HepG2 (cell line): ENCODE results near the gene HTR1D. TPM values are rescaled to one million over a fixed set of nuclear protein-coding genes. Genes with fewer than 3 reads are reported as not detected.

Source experiments
- GPBP1L1 ChIP-seq: sonication (generic); formaldehyde crosslinking; IDR thresholded peaks from 2 replicates; pipeline ENCODE4 v1.5.0; 2020; ENCODE audit warnings: mild to moderate bottlenecking, missing genetic modification reagents
- KDM2A ChIP-seq: sonication (generic); formaldehyde crosslinking; IDR thresholded peaks from 2 replicates; pipeline ENCODE4 v1.4.0; 2020; ENCODE audit warnings: low read depth, missing genetic modification reagents, borderline replicate concordance
- KDM4B ChIP-seq: sonication (generic); formaldehyde crosslinking; IDR thresholded peaks from 2 replicates; pipeline ENCODE4 v1.4.0; 2020; ENCODE audit warnings: missing genetic modification reagents
- MBNL3 ChIP-seq: fragments of 250-450 bp; sonication (Bioruptor Pico); conservative IDR thresholded peaks from 2 replicates; pipeline ENCODE4 v1.8.0; 2022; ENCODE audit warnings: mild to moderate bottlenecking, inconsistent platforms
- NR2F6 ChIP-seq, 2 experiments: IDR thresholded peaks; 2 replicates each; pipeline ENCODE4 v1.6.1; 2016; ENCODE audit warnings: antibody characterized with exemption in 1 of 2, mild to moderate bottlenecking in 1 of 2
- REL ChIP-seq: sonication (generic); formaldehyde crosslinking; conservative IDR thresholded peaks from 2 replicates; pipeline ENCODE4 v1.8.0; 2022; ENCODE audit warnings: mild to moderate bottlenecking, missing genetic modification reagents, moderate library complexity
- REST ChIP-seq, 2 experiments: IDR thresholded peaks; 2 replicates each; pipeline ENCODE4 v1.6.1; 2011 to 2012; ENCODE audit warnings: low read length in 2 of 2, borderline replicate concordance in 1 of 2, low read depth in 1 of 2, mild to moderate bottlenecking in 1 of 2, moderate library complexity in 1 of 2
- SALL1 ChIP-seq: sonication (generic); formaldehyde crosslinking; IDR thresholded peaks from 2 replicates; pipeline ENCODE4 v1.8.0; 2022; ENCODE audit warnings: mild to moderate bottlenecking, missing genetic modification reagents
- SALL2 ChIP-seq: sonication (generic); formaldehyde crosslinking; IDR thresholded peaks from 2 replicates; pipeline ENCODE4 v1.8.1; 2023; ENCODE audit warnings: mild to moderate bottlenecking, missing genetic modification reagents, inconsistent platforms
- SKI ChIP-seq: fragments of 450-650 bp; IDR thresholded peaks from one replicate; pipeline ENCODE4 v1.6.1; 2018; ENCODE audit warnings: mild to moderate bottlenecking; ENCODE audit not compliant: partially characterized antibody
- YEATS4 ChIP-seq: sonication (generic); formaldehyde crosslinking; IDR thresholded peaks from 2 replicates; pipeline ENCODE4 v1.4.0; 2020; ENCODE audit warnings: missing genetic modification reagents, borderline replicate concordance
- ZNF441 ChIP-seq: sonication (generic); formaldehyde crosslinking; IDR thresholded peaks from 2 replicates; pipeline ENCODE4 v1.7.0; 2021; ENCODE audit warnings: missing genetic modification reagents, borderline replicate concordance
- ZNF687 ChIP-seq: sonication (generic); formaldehyde crosslinking; IDR thresholded peaks from 2 replicates; pipeline ENCODE4 v1.5.1; 2020; ENCODE audit warnings: mild to moderate bottlenecking, missing genetic modification reagents, moderate library complexity
- polyA plus RNA-seq, 8 experiments: library from polyadenylated mRNA; depleted of rRNA in 3 of 8; stranded (reverse) in 7 of 8; unstranded in 1 of 8; fragments of >200 nt; fragmentation: Illumina TruSeq in 4 of 8; extraction: Trizol in 4 of 8; gene quantifications; 2 replicates each; pipeline versions ENCODE4 v1.2.1 to v1.2.3, GENCODE V29; 2011 to 2016; ENCODE audit warnings: low read depth in 4 of 8, missing spikeins in 1 of 8, mixed read lengths in 1 of 8; ENCODE audit not compliant: insufficient read depth in 1 of 8
- total RNA-seq, 5 experiments: library from RNA; depleted of rRNA; stranded (reverse); fragments of >200 nt; fragmentation: Illumina TruSeq; extraction: Trizol; gene quantifications; 2 replicates each; pipeline ENCODE4 v1.2.3, GENCODE V29; 2016; ENCODE audit warnings: low read depth in 1 of 5
- TF ChIP-seq, protein P1 (sequence below): sonication (generic); formaldehyde crosslinking; IDR thresholded peaks from 2 replicates; pipeline ENCODE4 v1.5.0; 2020; ENCODE audit warnings: mild to moderate bottlenecking, missing genetic modification reagents
- TF ChIP-seq, protein P2 (sequence below): sonication (generic); formaldehyde crosslinking; IDR thresholded peaks from 2 replicates; pipeline ENCODE4 v1.8.0; 2022; ENCODE audit warnings: missing genetic modification reagents, mild to moderate bottlenecking, borderline replicate concordance

Gene HTR1D
- total and polyA plus RNA-seq, 2 of the 13 experiments (the other 11 are each of a cell fraction or from before 2014, with no cell fraction given) = 0.04 to 0.07 TPM

DNA sequence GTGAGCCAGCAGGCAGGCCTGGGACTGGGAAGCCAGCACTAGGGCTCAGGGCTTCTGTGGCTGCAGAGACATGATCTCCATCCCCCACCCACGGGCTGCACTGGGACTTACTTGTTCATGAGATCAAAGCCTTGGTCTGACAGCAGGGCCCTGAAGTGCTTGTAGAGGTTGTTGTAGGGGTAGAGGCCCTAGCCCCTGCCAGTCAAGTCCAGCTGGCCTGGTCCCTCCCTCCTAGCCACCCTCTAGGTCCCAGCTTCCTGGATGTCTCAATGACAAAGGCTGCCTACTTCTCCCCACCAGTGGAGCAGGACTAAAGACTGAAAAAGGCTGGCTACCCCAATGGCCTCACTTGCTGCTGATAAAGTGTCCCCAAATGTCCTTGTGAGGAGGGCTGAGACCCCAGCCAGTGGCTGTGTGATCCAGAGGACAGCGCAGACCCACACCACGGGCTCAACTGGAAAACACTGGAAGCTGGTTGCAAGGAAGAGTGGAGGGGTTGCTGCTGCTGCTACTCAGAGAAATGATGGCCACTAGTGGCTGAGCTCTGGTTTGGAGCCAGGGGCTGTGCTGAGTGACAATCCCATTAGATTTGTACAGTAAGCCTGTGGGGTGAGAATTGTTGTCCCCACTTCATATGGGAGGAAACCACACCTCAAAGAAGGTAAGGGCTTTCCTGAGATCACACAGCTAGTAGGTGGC lies 1.4 kb downstream of the HTR1D start (continued):
- TF ChIP-seq ZNF687 = peak; percentile 27; the same call in 1 of the 2 replicates
- no peak for TF ChIP-seq NR2F6 (IDR thresholded peaks at IDR 0.05)
- no peak for TF ChIP-seq NR2F6 (CRISPR knock-in tag; IDR thresholded peaks at IDR 0.05)
- TF ChIP-seq, protein P1, sequence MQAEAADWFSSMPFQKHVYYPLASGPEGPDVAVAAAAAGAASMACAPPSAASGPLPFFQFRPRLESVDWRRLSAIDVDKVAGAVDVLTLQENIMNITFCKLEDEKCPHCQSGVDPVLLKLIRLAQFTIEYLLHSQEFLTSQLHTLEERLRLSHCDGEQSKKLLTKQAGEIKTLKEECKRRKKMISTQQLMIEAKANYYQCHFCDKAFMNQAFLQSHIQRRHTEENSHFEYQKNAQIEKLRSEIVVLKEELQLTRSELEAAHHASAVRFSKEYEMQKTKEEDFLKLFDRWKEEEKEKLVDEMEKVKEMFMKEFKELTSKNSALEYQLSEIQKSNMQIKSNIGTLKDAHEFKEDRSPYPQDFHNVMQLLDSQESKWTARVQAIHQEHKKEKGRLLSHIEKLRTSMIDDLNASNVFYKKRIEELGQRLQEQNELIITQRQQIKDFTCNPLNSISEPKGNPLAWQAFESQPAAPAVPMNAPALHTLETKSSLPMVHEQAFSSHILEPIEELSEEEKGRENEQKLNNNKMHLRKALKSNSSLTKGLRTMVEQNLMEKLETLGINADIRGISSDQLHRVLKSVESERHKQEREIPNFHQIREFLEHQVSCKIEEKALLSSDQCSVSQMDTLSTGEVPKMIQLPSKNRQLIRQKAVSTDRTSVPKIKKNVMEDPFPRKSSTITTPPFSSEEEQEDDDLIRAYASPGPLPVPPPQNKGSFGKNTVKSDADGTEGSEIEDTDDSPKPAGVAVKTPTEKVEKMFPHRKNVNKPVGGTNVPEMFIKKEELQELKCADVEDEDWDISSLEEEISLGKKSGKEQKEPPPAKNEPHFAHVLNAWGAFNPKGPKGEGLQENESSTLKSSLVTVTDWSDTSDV (CRISPR knock-in tag) = no peak
- TF ChIP-seq SKI = no peak
- no peak for TF ChIP-seq KDM4B (CRISPR knock-in tag)
- TF ChIP-seq REST (IDR thresholded peaks at IDR 0.05; ENCODE audit: borderline replicate concordance in 1 of 2, low read depth in 1 of 2, low read length in 2 of 2) = no peak
- TF ChIP-seq KDM2A (CRISPR knock-in tag) = no peak
- no peak for TF ChIP-seq GPBP1L1
- TF ChIP-seq, protein P2, sequence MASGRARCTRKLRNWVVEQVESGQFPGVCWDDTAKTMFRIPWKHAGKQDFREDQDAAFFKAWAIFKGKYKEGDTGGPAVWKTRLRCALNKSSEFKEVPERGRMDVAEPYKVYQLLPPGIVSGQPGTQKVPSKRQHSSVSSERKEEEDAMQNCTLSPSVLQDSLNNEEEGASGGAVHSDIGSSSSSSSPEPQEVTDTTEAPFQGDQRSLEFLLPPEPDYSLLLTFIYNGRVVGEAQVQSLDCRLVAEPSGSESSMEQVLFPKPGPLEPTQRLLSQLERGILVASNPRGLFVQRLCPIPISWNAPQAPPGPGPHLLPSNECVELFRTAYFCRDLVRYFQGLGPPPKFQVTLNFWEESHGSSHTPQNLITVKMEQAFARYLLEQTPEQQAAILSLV (CRISPR knock-in tag) = no peak
- TF ChIP-seq YEATS4 (CRISPR knock-in tag) = no peak
- TF ChIP-seq ZNF441 = no peak
- TF ChIP-seq MBNL3 (CRISPR knock-in tag) = no peak
- peak; percentile 7; the same call in 1 of the 2 replicates for TF ChIP-seq SALL1 (CRISPR knock-in tag)
- no peak for TF ChIP-seq SALL2 (CRISPR knock-in tag)
- no peak for TF ChIP-seq REL
